GM21528 (cell line): ENCODE results near the gene HSPG2.
"Not testable (repeated sequence)": the region's sequence is repeated elsewhere in the genome, so short reads cannot be mapped to it uniquely, and the experiment has no call there.

ENCODE experiments used
- ATAC-seq: cut with Tn5 transposase; IDR thresholded peaks from one replicate; pipeline ENCODE4 v1.9.1; 2021; ENCODE audit warnings: mild to moderate bottlenecking, moderate library complexity; ENCODE audit not compliant: unreplicated experiment, low FRiP score

Gene HSPG2

GRCh38 chr1:21937034-21937371, at the start of gene HSPG2:
Gene HSPG2 (minus strand): TSS chr1:21937310. CDS start chr1:21937217, 93 bp downstream.
- no peak for ATAC-seq

- not testable (repeated sequence) for ATAC-seq
These were observed 49.3 kb upstream of the HSPG2 start for GRCh38 chr1:21986386-21986785.

DNA sequence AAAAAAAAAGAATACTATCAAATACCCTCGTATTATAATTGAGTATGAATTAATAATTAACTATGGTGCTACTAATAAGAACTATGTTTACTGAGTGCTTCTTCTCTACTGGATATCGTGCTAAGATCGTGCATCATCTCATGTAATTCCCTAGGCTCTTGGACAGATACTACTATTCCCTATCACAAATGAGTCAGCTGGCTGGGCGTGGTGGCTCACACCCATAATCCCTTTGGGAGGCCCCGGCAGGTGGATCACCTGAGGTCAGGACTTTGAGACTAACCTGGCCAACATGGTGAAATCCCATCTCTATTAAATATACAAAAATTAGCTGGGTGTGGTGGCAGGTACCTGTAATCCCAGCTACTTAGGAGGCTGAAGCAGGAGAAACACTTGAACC, 48.8 kb upstream of the HSPG2 start:
- ATAC-seq, result not testable (repeated sequence)

DNA sequence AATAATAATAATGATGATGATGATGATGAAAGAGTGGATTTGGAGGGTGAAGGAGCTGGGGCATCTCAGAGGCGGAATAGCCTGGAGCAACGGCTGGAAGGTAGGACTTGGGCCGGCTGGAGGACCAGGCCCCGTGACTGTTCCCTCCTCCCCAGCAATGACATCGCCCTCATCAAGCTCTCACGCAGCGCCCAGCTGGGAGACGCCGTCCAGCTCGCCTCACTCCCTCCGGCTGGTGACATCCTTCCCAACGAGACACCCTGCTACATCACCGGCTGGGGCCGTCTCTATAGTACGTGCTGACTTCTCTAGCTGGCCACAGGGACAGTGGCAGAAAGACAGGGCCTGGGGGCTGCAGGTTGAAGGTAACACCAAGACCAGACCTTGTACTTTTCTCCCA, 46.4 kb upstream of the HSPG2 start:
- ATAC-seq, result not testable (repeated sequence)

GRCh38 chr1:21982122-21982521, 45.0 kb upstream of the HSPG2 start:
- not testable (repeated sequence) for ATAC-seq

GRCh38 chr1:21981253-21981652, 44.1 kb upstream of the HSPG2 start:
- ATAC-seq, result not testable (repeated sequence)

DNA sequence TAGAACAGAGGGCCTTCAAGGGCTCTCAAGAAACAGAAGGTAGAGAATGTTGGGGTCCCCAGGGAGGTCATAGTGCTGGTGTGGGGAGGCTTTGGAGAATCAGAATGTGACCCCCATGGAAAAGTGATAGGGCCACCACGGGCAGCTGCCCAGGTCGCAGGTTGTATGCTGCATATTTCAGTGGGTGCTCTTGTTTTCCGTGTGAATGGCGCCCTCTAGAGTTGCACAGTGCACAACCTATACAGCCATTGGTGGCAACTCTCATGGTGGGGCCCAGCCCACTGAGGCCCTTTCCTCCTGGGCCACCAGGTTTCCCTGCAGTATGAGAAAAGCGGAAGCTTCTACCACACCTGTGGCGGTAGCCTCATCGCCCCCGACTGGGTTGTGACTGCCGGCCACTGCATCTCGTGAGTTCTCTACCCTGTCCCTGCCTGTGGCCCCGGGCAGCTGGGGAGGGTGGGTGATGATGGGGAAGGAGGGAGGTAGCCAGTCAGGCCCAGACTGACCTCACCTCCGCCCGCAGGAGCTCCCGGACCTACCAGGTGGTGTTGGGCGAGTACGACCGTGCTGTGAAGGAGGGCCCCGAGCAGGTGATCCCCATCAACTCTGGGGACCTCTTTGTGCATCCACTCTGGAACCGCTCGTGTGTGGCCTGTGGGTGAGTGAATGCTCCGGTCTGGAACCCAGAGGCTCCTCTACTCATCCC, 43.6 kb upstream of the HSPG2 start:
- ATAC-seq, result not testable (repeated sequence)

DNA sequence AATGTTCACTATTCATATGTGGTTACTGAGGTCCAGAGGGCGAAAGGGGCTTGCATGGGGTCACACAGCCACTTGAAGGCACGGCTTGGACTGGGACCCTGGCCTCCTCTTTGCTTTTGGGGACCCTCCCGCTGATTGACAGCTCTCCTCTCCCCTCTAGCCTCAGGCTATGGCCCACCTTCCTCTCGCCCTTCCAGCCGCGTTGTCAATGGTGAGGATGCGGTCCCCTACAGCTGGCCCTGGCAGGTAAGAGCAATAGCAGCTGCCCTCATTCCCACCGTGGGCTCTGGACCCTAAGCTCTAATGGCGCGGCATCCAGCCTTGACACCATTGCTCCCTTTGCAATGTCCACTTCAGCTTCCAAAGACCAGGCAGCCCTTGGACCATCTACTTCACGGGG, 41.1 kb upstream of the HSPG2 start:
- ATAC-seq, result not testable (repeated sequence)

GRCh38 chr1:21976703-21977239, 39.7 kb upstream of the HSPG2 start, which contains the start of gene CELA3B:
Gene CELA3B (plus strand): TSS chr1:21977022. CDS start chr1:21977040, 18 bp downstream.
- ATAC-seq, result not testable (repeated sequence)

GRCh38 chr1:21975296-21975695, 38.2 kb upstream of the HSPG2 start:
- ATAC-seq, result not testable (repeated sequence)

DNA sequence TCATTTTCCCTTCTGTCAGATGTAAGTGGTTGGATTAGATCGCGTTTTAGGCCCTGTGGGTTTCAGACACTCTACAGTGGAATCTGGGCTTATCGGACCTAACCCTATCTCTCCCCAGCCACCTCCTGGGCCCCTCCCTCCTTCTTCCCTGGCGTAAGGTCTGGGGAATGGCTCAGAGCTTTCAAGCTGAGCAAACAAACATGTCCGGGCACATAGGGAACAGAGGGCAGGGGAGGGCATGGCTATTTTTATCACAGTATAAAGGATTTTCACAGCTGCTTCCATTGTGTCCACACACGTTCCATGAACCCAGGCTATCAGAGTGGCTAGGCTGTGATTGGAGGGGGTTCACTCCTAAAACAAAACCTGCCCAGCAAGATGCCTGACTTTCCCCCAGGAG, 37.6 kb upstream of the HSPG2 start:
- ATAC-seq, result not testable (repeated sequence)

GRCh38 chr1:21973948-21974347, 36.8 kb upstream of the HSPG2 start:
- ATAC-seq, result not testable (repeated sequence)

GRCh38 chr1:21972973-21973441, 35.9 kb upstream of the HSPG2 start:
- not testable (repeated sequence) for ATAC-seq

DNA sequence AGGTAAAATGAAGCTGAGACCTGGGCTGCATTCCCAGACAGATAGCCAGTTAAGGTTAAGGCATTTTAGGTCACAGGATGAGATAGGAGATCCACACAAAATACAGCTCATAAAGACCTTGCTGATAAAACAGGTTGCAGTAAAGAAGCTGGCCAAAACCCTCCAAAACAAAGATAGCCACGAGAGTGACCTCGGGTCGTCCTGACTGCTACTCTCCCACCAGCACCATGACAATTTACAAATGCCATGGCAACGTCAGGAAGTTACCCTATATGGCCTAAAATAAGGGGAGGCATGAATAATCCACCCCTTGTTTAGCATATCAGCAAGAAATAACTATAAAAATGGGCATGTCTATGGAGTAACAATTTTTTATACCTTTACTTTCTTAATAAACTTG, 33.4 kb upstream of the HSPG2 start:
- not testable (repeated sequence) for ATAC-seq

DNA sequence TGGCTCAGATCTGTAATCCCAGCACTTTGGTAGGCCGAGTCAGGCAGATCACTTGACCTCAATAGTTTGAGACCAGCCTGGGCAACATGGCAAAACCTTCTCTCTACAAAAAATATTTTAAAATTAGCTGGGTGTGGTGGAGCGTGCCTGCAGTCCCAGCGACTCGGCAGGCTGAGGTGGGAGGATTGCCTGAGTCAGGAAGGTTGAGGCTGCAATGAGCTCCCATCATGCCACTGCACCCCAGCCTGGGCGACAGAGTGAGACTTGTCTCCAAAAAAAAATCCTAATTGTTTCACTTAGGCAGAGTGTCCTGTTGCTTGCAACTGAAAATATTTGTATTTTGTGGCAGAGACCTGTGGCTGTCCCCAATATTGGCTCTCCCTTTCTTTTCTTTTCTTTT, 32.0 kb upstream of the HSPG2 start:
- ATAC-seq, result not testable (repeated sequence)

- not testable (repeated sequence) for ATAC-seq
These were observed 30.1 kb upstream of the HSPG2 start for GRCh38 chr1:21967216-21967615.

DNA sequence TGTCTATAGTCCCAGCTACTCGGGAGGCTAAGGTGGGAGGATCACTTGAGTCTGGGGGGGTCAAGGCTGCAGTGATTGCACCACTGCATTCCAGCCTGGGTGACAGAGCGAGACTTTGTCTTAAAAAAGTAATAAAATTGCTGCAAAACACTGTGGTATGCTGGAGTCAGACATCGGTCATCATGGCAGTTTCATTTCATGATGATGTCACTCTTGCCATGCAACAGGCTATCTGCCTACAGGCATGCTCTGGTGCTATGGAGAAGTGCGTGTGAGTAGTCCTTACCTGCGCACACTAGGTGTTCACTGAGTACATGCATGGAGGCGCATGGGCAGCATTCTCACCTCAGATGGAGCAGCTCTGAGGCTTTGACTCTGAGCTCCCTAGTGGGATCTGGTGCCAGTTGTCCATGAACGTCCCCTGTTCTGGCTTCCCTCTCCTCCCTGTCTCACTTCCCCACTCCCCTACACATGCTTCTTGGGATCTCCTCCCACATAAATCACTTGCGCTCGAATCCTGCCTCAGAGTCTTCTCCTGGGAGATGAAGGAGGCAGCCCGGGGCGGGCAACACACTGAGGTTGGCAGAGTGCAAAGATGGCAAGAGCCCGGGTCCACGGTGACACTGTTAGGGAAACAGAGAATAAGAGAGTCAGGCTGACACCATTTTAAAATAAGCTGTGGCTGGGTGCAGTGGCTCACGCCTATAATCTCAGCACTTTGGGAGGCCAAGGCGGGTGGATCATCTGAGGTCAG, 29.3 kb upstream of the HSPG2 start:
- no peak for ATAC-seq

GRCh38 chr1:21963477-21964217, 26.5 kb upstream of the HSPG2 start:
- ATAC-seq, result no peak

DNA sequence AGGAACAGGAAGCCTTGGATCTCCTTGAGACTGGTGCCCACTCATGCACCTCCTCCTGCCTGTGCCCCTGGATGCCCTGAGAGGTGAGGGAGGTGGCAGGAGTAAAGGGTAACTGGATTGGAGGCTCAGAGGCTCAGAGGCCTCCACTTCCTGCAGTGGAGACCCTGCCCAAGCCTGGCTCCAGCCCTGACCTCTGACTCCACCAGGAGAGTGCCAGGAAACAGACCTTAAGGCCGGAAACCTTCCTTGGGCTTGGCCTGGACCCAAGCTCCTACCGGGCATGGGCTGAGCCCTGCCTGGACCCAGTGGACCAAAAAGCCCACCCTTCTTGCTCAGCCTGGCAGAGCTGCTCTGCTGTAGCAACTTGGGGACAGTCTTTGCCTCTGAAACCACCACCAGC, 24.7 kb upstream of the HSPG2 start:
- ATAC-seq, result no peak

DNA sequence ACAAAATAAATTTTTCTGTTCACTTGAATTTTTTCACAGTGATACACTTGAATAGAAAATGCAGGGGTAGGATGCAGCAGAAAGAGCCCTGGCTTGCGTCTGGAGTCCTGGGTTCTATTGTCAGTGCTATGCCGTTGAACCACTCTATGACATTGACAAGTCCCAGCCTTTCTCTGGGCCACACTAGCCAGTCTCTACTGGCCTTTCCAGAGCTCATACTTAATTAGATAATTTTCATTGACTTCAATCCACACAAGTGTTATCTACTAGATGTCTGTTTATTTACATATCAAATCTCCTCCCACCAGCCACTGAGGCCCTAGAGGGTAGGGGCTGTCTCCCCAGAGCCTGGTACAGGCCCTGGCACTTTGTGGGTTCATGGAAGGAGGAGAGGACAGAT, 24.2 kb upstream of the HSPG2 start:
- ATAC-seq, result no peak
